Putamen (tissue), 1 donor: Measurements from ENCODE around the gene MYO9B.

Experiments
- DNase-seq: peaks from one replicate; pipeline ENCODE4 v3.0.0-alpha.2; 2016; ENCODE audit warnings: low spot score

MYO9B gene, protein sequence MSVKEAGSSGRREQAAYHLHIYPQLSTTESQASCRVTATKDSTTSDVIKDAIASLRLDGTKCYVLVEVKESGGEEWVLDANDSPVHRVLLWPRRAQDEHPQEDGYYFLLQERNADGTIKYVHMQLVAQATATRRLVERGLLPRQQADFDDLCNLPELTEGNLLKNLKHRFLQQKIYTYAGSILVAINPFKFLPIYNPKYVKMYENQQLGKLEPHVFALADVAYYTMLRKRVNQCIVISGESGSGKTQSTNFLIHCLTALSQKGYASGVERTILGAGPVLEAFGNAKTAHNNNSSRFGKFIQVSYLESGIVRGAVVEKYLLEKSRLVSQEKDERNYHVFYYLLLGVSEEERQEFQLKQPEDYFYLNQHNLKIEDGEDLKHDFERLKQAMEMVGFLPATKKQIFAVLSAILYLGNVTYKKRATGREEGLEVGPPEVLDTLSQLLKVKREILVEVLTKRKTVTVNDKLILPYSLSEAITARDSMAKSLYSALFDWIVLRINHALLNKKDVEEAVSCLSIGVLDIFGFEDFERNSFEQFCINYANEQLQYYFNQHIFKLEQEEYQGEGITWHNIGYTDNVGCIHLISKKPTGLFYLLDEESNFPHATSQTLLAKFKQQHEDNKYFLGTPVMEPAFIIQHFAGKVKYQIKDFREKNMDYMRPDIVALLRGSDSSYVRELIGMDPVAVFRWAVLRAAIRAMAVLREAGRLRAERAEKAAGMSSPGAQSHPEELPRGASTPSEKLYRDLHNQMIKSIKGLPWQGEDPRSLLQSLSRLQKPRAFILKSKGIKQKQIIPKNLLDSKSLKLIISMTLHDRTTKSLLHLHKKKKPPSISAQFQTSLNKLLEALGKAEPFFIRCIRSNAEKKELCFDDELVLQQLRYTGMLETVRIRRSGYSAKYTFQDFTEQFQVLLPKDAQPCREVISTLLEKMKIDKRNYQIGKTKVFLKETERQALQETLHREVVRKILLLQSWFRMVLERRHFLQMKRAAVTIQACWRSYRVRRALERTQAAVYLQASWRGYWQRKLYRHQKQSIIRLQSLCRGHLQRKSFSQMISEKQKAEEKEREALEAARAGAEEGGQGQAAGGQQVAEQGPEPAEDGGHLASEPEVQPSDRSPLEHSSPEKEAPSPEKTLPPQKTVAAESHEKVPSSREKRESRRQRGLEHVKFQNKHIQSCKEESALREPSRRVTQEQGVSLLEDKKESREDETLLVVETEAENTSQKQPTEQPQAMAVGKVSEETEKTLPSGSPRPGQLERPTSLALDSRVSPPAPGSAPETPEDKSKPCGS (N-terminal part only)

DNA sequence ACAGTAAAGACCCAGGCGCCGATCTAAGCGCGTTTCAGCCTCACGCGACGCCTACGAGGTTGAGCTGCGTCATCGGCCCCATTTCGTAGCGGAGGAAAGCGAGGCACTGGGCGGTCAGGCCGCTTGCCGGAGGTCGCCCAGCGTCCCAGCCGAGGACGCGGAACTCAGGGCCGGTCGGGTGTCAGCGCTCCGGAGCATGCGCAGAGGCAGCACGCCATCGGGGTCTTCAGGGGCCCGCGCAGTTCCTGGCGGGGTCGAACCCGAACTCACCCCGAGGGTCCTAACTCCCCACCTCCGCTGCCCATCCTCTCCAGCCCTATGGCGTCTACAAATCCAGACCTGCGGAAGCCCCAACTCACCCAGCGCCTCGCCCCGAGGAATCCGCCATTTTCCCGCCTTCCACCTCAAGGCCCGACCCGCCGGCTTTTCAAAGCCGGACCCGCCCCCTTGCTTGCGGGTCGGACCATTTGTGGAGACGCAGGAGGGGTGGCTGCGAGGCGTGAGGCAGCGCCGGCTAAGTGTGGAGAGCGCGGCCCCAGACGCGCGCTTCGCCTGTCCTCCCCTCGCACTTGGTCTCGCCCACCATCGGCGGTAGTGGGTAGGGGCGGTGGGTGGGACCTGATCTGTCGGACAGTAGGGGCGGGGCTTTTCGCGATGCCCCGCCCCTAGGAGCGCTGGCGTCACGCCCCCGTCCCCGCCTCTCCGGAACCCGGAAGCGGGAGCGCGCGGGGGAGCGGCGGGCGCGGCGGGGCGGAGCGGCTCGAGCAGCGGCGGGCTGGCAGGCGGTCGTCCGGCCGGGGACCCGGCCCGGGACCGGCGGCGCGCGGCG is at the start of gene MYO9B, which contains the start of gene HAUS8:
TSS of gene MYO9B (plus strand) at position 743 of the 829 bp plus-strand sequence. CDS start 25,941 bp downstream, outside the sequence.
TSS of gene HAUS8 (minus strand) at position 418 of the 829 bp plus-strand sequence. CDS start at position 388, 30 bp downstream.
- peak; percentile 99 for DNase-seq

DNA sequence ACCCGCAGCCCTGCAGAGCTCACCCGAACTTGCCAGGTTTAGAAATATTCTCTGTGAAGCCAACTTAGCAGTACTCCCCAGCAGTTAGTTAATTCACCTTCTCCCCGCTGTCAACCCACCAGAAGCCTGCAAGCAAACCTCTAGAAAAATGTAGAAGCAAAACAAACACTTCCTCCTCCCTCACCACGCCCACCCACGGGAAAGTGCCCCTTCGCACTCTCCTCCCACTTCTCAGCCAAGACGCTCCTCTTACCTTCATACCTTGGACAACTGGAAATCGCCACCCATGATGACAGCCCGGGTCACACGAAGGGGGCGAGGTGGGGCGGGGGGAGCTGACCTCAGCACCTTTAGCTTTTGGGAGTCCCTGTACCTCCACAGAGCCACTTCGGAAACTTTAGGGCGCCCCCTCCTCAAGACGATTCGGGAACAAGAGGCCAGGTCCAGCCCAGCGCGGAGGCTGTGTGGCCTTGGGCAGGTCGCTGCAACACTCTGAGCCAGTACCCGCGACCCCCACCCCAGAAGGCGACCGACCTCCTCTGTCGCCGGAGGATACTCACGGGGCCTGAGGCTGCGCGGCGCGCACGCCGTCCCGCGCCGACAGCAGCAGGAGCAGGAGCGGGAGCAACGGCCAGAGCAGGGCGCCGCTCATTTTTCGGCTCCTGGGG is 49.5 kb upstream of the MYO9B start:
- no peak for DNase-seq

DNA sequence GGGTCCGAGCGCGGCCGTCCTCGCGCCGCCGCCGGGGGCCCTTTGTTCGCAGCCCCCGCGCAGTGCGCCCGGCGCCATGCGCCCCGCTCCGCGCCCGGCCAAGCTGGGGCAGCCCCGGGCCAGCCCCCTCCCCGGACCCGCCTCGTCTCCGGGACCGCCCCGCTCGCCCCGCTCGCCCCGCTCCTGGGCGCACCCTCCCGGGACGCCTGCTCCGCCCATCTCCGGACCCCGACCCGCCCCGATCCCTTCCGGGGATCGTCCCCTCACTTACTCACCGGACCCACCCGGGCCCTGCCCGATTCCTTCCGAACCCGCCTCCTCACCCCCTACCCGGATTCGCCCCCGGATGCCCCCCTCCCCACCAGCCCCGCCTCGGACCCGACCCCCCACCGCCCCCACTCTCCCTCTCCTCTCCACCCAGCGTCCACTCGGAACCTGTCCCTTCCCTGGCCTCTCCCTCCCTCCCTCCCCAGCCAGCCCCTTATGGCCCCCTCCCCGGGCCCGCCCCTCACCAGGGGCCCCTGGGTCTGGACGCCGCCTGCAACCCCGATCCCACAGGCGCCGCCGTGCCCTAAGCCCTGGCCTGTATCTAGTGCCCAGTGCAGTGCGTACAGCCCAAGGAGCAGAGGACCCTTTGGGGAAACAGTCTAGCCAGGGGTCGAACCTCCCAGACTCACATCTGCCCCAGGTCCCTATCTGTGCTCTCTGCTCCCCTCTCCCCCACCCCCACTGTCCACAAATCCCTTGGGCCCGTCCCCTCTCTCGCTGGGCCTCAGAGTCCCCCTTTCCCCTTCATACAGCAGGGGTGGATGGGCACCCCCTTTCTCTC is 48.7 kb upstream of the MYO9B start, which contains the start of gene CPAMD8:
TSS of gene CPAMD8 (minus strand) at position 105 of the 829 bp plus-strand sequence. CDS start 168 bp downstream, outside the sequence.
- DNase-seq = no peak

DNA sequence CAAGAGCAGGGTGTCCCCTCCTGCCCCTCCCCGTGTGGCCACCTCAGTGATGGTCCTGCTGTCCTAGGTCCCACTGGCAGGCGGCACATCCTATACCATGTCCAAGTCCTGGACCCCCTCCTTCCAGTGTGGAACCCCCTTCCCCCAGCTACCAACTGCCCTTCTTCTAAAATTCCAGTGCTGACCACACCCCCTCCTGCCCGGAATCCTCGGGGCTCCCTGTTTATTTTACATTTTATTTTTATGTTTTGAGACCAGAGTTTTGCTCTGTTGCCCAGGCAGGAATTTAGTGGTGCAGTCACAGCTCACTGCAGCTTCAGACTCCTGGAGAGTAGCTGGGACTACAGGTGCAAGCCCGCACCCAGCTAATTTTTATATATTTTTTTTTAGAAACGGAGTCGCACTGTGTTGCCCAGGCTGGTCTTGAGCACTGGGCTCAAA is 48.0 kb upstream of the MYO9B start:
- no peak for DNase-seq

DNA sequence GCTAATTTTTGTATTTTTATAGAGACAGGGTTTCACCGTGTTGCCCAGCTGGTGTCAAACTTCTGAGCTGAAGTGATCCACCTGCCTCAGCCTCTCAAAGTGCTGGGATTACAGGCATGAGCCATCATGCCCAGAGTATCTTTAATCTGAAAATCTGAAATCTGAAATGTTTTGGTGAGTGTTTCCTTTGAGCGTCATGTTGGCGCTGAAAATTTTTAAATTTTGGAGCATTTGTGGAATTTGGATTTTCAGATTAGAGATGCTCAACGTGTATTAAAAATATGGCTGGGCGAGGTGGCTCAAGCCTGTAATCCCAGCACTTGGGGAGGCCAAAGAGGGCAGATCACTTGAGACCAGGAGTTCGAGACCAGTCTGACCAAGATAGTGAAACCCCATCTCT is 43.8 kb upstream of the MYO9B start:
- DNase-seq = no peak

DNA sequence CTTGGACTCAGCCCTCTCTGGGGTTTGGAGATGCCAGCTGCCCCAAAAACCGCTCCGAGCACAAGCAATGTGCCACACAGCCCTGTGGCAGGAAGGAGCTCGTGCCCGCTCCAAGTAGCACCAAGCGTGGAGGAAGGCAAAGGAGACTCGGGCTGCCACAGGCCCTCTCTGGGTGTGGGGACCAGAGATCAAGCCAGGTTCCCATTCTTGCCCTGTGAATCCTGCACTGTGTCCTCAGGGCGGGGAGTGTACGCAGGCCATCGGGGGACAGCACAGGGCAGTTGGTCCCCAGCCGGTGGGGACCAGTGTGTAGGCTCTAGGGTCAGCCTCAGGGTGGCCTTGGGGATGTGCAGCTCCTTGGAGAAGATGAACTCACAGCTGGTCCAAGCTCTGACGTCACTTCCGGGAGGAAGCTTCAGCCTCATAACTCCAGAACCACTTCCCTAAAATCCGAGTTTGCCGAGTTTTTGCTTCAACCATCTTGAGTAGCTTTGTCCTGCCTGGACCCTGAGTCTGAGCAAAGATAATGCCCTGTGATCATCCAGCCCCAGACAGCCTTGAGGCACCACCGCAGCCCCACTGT is 39.6 kb upstream of the MYO9B start:
- no peak for DNase-seq

DNA sequence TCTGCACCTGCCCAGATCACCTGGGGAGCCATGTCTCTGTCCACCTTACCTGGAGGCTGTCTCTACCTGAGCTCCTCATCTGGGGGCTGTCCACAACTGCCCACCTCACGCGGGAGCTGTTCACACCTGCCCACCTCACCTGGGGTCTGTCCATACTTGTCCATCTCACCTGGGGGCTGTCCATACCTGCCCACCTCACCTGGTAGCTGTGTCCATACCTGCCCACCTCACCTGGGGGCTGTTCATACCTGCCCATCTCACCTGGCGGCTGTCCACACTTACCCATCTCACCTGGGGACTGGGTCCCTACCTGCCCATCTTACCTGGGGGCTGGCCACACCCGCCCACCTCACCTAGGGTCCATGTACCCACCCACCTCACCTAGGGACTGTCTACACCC is 38.9 kb upstream of the MYO9B start:
- DNase-seq = no peak

DNA sequence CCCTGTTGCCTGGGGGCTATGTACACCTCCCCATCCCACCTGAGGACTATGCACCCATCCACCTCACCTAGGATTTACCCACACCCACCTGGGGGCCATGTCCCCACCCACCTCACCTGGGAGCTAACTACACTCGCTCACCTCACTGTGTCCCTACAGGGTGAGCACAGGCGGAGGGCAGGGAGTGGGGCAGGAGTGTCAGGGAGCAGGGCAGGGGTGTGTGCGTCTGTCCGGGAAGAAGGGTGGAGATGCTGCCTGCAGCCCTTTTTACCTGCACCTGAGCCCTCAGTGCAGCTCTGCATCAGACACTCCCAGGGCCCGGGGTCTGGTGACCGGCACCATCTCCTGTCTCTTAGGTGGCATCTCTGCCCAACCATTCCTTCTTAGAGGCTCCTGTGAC is 38.4 kb upstream of the MYO9B start:
- no peak for DNase-seq

DNA sequence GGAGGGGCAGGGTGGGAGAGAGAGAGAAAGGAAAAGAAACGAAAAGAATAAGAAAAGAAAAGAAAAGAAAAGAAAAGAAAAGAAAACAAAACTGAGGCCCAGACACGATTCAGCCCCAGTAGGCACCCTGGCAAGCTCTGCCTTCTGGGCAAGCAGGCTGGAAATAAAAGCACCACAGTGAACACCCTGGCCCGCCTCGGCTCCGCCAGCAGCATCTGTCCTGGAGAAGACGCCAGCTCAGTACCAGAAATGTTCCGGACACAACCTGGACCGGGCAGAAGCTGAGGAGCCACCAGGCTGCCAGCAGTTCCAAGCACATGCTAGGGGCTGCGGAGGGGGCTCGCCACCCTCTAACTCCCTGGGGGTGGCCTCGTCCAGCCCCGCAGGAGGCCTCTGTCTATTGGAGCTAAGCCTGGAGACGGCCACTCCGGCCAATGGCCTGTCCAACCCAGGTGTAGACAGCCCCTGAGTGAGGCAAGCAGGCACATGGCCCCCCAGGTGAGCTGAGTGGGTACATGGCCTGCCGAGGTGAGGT is 37.5 kb upstream of the MYO9B start:
- DNase-seq = no peak

DNA sequence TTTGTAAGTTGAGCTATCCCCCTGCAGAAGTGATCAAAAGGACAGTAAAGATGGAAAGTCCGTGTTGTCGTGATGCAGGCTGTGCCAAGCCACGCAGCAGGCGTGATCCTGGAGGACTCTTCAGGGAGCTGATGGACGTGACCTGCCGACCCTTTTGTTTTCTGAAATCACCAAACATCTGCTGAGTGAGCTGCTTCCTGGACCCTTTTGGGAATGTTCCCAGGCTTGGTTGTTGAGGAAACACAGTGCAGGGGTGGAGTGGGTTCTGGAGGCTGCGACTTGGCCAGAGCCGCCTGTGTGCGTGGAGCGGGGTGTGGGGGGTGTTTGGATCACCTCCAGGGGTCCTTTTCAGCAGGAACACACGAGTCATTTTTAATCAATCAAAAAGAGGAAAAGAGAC is 33.6 kb upstream of the MYO9B start:
- DNase-seq = no peak

DNA sequence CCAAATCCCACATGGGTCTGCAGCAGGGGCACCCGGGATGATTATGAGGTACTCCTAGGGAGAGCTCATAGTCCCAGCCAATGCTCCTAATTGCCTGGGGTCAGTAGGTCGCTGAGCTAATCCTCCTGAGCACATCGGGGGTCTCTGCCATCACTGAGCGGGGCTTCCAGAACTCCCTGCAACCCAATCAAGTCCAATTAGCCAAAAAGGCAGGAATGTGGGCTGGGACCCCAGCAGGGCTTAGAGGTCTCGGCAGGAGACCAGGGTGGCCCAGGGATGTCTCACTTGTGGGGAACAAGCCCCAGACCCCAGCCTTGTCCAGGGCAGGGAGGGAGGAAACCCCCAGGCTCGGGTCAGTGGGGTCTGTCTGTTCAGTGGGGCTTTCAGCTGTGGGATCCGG is 31.8 kb upstream of the MYO9B start:
- no peak for DNase-seq

DNA sequence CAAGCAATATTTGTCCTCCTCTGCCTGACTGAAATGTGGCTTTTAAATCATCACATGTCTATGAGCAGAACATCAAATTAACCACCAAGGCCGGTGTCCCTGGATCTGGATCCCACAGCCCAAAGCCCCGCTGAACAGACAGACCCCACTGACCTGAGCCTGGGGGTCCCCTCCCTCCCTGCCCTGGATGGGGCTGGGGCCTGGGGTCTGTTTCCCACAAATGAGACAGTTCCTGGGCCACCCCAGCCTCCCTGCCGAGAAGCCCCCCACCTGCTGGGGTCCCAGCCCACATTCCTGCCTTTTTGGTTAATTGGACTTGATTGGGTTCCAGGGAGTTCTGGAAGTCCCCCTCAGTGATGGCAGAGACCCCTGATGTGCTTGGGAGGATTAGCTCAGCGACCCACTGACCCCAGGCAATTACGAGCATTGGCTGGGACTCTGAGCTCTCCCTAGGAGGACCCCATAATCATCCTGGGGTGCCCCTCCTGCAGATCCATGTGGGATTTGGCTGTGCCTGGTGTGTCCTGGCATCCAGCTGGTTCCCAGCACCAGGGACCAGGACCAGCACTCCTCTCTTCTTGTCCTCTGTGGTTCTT is 29.6 kb upstream of the MYO9B start:
- DNase-seq = no peak

DNA sequence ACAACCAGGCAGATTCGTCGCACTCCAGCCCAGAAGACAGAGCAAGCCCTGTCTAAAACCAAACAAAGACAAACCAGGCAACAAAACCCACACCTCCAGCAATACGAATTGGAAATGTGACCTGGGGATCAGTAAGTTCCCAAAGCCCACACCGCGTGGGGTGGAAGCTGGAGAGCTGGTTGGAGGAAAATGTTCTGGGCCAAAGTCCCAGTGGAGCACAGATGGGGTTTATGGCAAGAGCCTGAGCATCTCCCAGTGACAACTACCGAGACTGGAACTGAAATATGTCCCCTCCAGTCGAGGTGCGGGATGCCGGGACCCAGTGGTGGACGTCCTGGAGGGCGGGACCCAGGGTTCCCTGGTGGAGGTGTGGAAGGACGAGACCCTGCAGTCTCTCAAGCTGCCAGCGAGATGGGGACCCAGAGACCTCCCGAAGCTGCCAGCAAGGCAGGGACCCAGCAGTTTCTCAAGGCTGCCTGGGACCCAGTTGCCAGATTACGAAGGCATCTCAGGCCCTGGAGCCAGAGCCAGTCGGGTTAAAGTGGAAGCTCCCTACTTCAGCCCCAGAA is 26.6 kb upstream of the MYO9B start:
- no peak for DNase-seq

DNA sequence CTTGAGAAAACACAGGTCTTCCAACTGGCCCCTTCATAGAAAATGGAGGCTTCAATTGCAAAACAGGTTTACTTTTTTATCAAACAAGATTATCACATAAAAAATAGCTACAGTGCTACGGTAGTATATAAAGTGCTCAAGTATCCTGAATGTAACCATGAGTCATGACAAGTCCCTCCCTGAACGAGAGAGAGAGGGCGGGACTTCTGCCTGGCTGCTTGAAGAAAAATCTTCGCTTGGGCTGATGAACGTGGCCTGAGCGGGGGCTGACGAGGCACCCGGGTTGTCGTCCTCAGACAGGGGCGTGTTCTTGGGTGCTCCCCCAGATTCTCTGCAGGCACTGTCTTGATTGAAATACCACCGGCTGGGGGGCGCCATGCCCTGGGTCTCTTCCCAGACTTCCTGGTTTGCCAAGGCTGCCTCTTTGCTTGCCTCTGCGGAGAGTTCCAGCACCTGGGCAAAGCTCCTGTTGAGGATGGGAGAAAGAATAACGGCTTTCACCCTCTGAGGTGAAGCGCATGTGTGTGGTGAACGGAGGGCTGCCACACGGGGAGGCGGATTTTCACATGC is 25.8 kb upstream of the MYO9B start:
- no peak for DNase-seq

DNA sequence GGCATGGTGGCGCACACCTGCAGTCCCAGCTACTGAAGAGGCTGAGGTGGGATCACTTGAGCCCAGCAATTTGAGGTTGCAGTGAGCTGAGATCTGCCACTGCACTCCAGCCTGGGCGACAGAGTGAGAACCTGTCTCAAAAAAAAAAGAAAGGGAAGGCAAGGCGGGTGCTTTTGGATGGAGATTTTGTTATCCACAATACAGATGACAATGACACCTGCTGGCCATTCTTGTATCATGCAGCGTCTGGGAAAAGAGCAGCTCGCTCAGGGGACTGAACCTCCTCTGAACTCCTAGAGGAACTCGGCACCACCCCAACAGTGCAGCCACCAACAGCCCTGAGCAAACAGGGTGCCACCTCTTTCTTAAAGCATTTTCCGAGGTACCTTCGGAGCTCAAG is 23.1 kb upstream of the MYO9B start:
- DNase-seq = no peak

DNA sequence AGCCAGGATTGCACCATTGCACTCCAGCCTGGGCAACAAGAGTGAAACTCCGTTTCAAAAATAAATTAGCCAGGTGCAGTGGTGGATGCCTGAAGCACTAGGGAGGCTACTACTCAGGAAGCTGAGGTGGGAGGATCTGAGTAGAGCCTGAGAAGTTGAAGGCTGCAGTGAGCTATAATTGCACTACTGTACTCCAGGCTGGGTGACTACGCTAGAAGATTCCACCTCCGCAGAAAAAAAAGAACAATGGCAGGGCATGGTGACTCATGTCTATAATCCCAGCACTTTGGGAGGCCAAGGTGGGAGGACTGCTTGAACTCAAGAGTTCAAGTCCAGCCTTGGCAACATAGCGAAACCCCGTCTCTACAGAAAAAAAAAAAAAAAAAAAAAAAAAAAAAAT is 20.8 kb upstream of the MYO9B start:
- no peak for DNase-seq

DNA sequence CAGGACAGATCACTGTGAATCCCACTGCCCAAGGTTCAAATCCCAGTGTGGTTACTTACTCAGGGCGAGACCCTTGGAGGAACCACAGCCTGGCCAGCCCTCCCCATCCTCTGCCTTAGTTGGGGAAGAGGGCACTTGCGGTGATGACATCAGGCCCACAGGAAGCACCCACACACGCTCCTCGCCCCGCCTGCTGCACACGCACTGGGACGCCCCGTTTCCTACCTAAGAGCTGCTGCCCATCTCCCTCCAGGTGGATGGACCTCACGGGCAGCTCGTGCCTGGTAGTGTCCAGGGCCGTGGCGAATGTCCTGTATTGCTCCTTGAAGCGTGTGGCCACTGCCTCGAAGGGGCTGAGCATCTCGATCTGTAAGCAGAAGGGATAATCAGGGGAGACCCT is 19.9 kb upstream of the MYO9B start:
- DNase-seq = no peak

DNA sequence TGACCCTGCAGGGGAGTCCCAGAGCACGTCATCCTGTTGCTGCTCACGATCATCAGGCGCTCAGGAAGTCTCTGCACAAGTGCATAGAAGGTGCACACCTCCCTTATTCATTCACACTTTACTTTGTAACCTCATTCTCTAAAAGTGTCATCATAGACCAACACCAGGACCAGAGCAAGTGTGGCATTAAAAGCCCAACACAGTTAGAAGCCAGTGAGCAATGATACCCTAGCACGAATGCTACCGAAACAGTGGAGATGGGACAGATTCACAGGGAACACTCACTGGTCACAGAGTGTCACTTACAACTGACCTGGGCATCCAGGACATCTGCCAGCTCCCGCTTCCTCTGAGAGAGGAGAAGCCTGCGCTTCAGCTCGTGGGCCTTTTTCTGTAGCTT is 17.3 kb upstream of the MYO9B start:
- DNase-seq = no peak
